Endothelial cell of umbilical vein (primary cell): ENCODE measurements around the gene C1orf167. TPM values are rescaled to one million over a fixed set of nuclear protein-coding genes. Genes with fewer than 3 reads are reported as not detected.

Source experiments
- BruUV-seq: library from RNA; stranded (reverse); fragments of 400-500 nt; replicated peaks from 2 replicates; lab custom pipeline; 2021; lab: Mats Ljungman, UMichigan
- CTCF ChIA-PET: fragments of 300-600, 350-600 bp; sonication (Branson Sonifier 250); formaldehyde crosslinking; loops from one replicate; lab custom pipeline; 2021; ENCODE audit warnings: antibody characterized with exemption, inconsistent platforms; lab: Charles Lee
- POLR2A ChIA-PET: fragments of 300-600, 350-600 bp; sonication (Branson Sonifier 250); formaldehyde crosslinking; loops from one replicate; lab custom pipeline; 2021; ENCODE audit warnings: antibody characterized with exemption, inconsistent platforms; lab: Charles Lee
- DNase-seq: peaks from one replicate; pipeline ENCODE4 v3.0.0-alpha.2; 2011; ENCODE audit warnings: low read depth, low spot score
- FAIRE-seq: peaks from 2 replicates; lab custom pipeline; 2011; peaks lifted over from hg19 to GRCh38; lab: Jason Lieb, UNC
- H2AFZ ChIP-seq: 2 replicates; pipeline ENCODE4 v1.6.0; 2012; ENCODE audit warnings: low read depth, low read length, control low read depth, inconsistent platforms
- H3K27ac ChIP-seq: 2 replicates; pipeline ENCODE4 v1.5.1; 2011; ENCODE audit warnings: low read depth, mild to moderate bottlenecking, control low read depth, low read length, moderate library complexity; ENCODE audit not compliant: insufficient read depth
- H3K27me3 ChIP-seq, 2 experiments: 2 replicates each; pipeline versions ENCODE4 v1.6.0 to v1.6.1; 2011; ENCODE audit warnings: low read length in 2 of 2, mixed read lengths in 1 of 2; ENCODE audit not compliant: control insufficient read depth in 2 of 2, insufficient read depth in 2 of 2
- H3K36me3 ChIP-seq, 2 experiments: 2 replicates in 1 of 2; 3 replicates in 1 of 2; pipeline ENCODE4 v1.5.1; 2011; ENCODE audit warnings: low read length in 2 of 2, mild to moderate bottlenecking in 1 of 2, moderate library complexity in 1 of 2; ENCODE audit not compliant: control insufficient read depth in 2 of 2, insufficient read depth in 2 of 2; ENCODE audit errors: extremely low read depth in 1 of 2
- H3K4me1 ChIP-seq: 3 replicates; pipeline ENCODE4 v1.5.1; 2011; ENCODE audit warnings: mild to moderate bottlenecking, low read length; ENCODE audit not compliant: control insufficient read depth, insufficient read depth; ENCODE audit errors: extremely low read depth
- H3K4me2 ChIP-seq: 2 replicates; pipeline ENCODE4 v1.6.1; 2011; ENCODE audit warnings: low read length, control low read depth, mixed read lengths; ENCODE audit not compliant: insufficient read depth
- H3K4me3 ChIP-seq, 3 experiments: fragments of 200-600 bp in 1 of 3; sonication (generic), shearing (Covaris generic) in 1 of 3; replicated peaks in 1 of 3; 2 replicates each; pipeline ENCODE4 v1.5.1; 2011 to 2016; ENCODE audit warnings: control low read depth in 3 of 3, low read length in 3 of 3, mild to moderate bottlenecking in 2 of 3, inconsistent platforms in 1 of 3, low read depth in 1 of 3, moderate library complexity in 1 of 3; ENCODE audit not compliant: insufficient read depth in 1 of 3
- H3K79me2 ChIP-seq: 2 replicates; pipeline ENCODE4 v1.6.0; 2012; ENCODE audit warnings: low read length, inconsistent platforms; ENCODE audit not compliant: control insufficient read depth, insufficient read depth
- H3K9ac ChIP-seq: replicated peaks from 2 replicates; pipeline ENCODE3; 2011; ENCODE audit warnings: low read length, control low read depth; ENCODE audit not compliant: insufficient read depth; ENCODE audit errors: extremely low read depth
- H3K9me1 ChIP-seq: replicated peaks from 3 replicates; pipeline ENCODE4 v1.6.0; 2011; ENCODE audit warnings: mild to moderate bottlenecking, low read length; ENCODE audit not compliant: control insufficient read depth, insufficient read depth; ENCODE audit errors: extremely low read depth
- H3K9me3 ChIP-seq: replicated peaks from 2 replicates; pipeline ENCODE4 v1.5.1; 2012; ENCODE audit warnings: low read length, inconsistent platforms; ENCODE audit not compliant: control insufficient read depth, insufficient read depth
- H4K20me1 ChIP-seq: replicated peaks from 2 replicates; pipeline ENCODE3; 2011; ENCODE audit warnings: mild to moderate bottlenecking, low read length; ENCODE audit not compliant: control insufficient read depth, insufficient read depth; ENCODE audit errors: extremely low read depth
- EZH2 ChIP-seq: IDR thresholded peaks from 2 replicates; pipeline ENCODE4 v1.6.1; 2012; ENCODE audit warnings: borderline replicate concordance, low read depth, mild to moderate bottlenecking, moderate library complexity, low read length, inconsistent platforms; ENCODE audit not compliant: severe bottlenecking
- FOS ChIP-seq: IDR thresholded peaks from 2 replicates; pipeline ENCODE4 v1.6.1; 2011; ENCODE audit warnings: mild to moderate bottlenecking, low read length, moderate library complexity, borderline replicate concordance; ENCODE audit not compliant: insufficient read depth
- GATA2 ChIP-seq: IDR thresholded peaks from 2 replicates; pipeline ENCODE4 v1.7.0; 2011; ENCODE audit warnings: low read depth, mild to moderate bottlenecking, moderate library complexity, mixed read lengths, low read length; ENCODE audit not compliant: insufficient read length, insufficient read depth
- JUN ChIP-seq: IDR thresholded peaks from 2 replicates; pipeline ENCODE4 v1.6.1; 2011; ENCODE audit warnings: borderline replicate concordance, low read depth; ENCODE audit not compliant: insufficient read length, insufficient read depth
- MYC ChIP-seq: IDR thresholded peaks from one replicate; pipeline ENCODE4 v1.6.1; 2011; ENCODE audit warnings: mild to moderate bottlenecking, low read depth, low read length
- POLR2A ChIP-seq: IDR thresholded peaks from 2 replicates; pipeline ENCODE4 v1.6.1; 2012; ENCODE audit warnings: low read depth, mild to moderate bottlenecking, control low read depth, low read length
- POLR2AphosphoS5 ChIP-seq: IDR thresholded peaks from 2 replicates; pipeline ENCODE4 v1.6.1; 2012; ENCODE audit warnings: low read depth, mild to moderate bottlenecking, control low read depth, low read length, moderate library complexity; ENCODE audit not compliant: insufficient read depth
- dilution Hi-C: fragments of 300-500 bp; cut with MboI; formaldehyde crosslinking; loops from one replicate; pipeline ENCODE4 v1.15.0; 2019; ENCODE audit warnings: low sequenced_read_pairs; ENCODE audit not compliant: extremely low pct_ligation_motif_present
- intact Hi-C: fragments of 100-400 bp; cut with micrococcal nuclease; formaldehyde crosslinking; loops from one replicate; pipeline ENCODE4 v1.10.0; 2022
- polyA plus RNA-seq, 4 experiments: library from polyadenylated mRNA; depleted of rRNA in 3 of 4; stranded (reverse) in 3 of 4; unstranded in 1 of 4; fragments of >200 nt; gene quantifications; 2 replicates each; pipeline versions ENCODE4 v1.2.1 to v1.2.3, GENCODE V29; 2011 to 2012; ENCODE audit warnings: missing spikeins in 1 of 4
- total RNA-seq: library from RNA; stranded (reverse); gene quantifications from 2 replicates; pipeline ENCODE4 v1.2.3, GENCODE V29; 2021
- TF ChIP-seq, protein P1 (sequence below), 2 donors: IDR thresholded peaks; 1 replicate in 1 of 2; 2 replicates in 1 of 2; pipeline ENCODE4 v1.5.1; 2011; ENCODE audit warnings: low read length in 2 of 2, mild to moderate bottlenecking in 2 of 2, moderate library complexity in 2 of 2, control low read depth in 1 of 2, inconsistent platforms in 1 of 2, low read depth in 1 of 2; ENCODE audit not compliant: insufficient read depth in 1 of 2; ENCODE audit errors: extremely low read depth in 1 of 2
- TF ChIP-seq, protein P2 (sequence below): IDR thresholded peaks from 2 replicates; pipeline ENCODE4 v1.6.1; 2011; ENCODE audit not compliant: insufficient read depth, insufficient read length

The C1orf167 gene
- total and polyA plus RNA-seq, 2 donors (not counting 3 experiments of a cell fraction or from before 2014, with no cell fraction given), result not detected

DNA sequence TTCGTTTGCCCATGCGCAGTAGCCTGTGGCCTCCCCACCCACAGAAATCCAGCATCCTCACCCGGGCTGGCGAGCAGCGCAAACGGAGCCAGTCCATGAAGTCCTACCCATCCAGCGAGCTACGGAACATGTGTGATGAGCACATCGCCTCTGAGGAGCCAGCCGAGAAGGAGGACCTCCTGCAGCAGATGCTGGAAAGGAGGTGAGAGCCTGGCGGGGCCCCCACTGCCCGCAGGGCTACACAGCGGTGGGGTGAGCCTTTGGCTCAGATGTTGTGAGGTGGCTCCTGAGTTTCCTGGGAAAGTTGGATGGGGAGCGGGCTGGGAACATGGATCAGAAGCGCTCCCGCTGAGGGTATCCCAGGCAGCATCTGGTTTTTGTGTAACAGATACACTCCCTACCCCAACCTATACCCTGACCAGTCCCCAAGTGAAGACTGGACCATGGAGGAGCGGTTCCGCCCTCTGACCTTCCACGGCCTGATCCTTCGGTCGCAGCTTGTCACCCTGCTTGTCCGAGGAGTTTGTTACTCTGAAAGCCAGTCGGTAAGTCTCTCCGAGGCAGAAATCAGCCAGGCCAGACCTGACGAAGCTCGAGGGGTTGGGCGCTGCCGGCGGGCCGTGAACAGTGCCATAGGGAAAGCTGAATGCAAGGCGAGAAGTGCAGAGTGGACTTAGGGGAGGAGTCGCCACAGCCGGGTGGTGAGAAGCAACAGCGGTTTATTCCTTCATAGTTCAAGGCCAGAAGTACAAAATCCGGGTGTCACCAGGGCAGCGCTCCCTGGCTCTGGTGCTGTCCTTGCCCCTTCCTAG lies 75.2 kb downstream of the C1orf167 start:
- TF ChIP-seq MYC, result no peak
- TF ChIP-seq, protein P1, sequence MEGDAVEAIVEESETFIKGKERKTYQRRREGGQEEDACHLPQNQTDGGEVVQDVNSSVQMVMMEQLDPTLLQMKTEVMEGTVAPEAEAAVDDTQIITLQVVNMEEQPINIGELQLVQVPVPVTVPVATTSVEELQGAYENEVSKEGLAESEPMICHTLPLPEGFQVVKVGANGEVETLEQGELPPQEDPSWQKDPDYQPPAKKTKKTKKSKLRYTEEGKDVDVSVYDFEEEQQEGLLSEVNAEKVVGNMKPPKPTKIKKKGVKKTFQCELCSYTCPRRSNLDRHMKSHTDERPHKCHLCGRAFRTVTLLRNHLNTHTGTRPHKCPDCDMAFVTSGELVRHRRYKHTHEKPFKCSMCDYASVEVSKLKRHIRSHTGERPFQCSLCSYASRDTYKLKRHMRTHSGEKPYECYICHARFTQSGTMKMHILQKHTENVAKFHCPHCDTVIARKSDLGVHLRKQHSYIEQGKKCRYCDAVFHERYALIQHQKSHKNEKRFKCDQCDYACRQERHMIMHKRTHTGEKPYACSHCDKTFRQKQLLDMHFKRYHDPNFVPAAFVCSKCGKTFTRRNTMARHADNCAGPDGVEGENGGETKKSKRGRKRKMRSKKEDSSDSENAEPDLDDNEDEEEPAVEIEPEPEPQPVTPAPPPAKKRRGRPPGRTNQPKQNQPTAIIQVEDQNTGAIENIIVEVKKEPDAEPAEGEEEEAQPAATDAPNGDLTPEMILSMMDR (IDR thresholded peaks at IDR 0.05; ENCODE audit: extremely low read depth in 1 of 2, insufficient read depth in 1 of 2, low read depth in 1 of 2, low read length in 2 of 2), result no peak
- TF ChIP-seq FOS, result no peak
- no peak for TF ChIP-seq GATA2
- TF ChIP-seq, protein P2, sequence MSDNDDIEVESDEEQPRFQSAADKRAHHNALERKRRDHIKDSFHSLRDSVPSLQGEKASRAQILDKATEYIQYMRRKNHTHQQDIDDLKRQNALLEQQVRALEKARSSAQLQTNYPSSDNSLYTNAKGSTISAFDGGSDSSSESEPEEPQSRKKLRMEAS, result no peak
- TF ChIP-seq JUN, result no peak
- no peak for TF ChIP-seq POLR2AphosphoS5
- no peak for TF ChIP-seq POLR2A
- TF ChIP-seq EZH2, result no peak
- Histone ChIP-seq H3K36me3 (peaks cover 20 to 67% of the 10 kb centered on the region in 2 experiments), H3K4me2 (no peak overlapping the region), H4K20me1 (no peaks in the 10 kb centered on the region), H3K27me3 (no peaks in the 10 kb centered on the region), H3K79me2 (no peaks in the 10 kb centered on the region), H3K4me3 (no peak overlapping the region), H3K9ac (no peak overlapping the region), H3K9me1 (no peaks in the 10 kb centered on the region), H3K4me1 (peaks cover 7% of the 10 kb centered on the region), H2AFZ (no peak overlapping the region), H3K27ac (no peak overlapping the region), H3K9me3 (no peaks in the 10 kb centered on the region)
- FAIRE-seq, result no peak
- intact Hi-C loops, result no loop called here
- CTCF ChIA-PET, result interaction anchor here (1.2 to 5.2 kb wide), 7 partner anchors 11 to 195 kb away, joined by 3 to 42 read pairs (median 4); partner anchors contain the start of gene NPPA
- POLR2A ChIA-PET, result interaction anchor here (0.6 to 2.0 kb wide), 3 partner anchors 71 to 72 kb away, joined by 3 to 11 read pairs (median 6); no protein-coding TSS in a partner anchor
- dilution Hi-C loops, result no loop called here
- DNase-seq, result no peak
- no TSS peak for BruUV-seq
